Mucosa of gallbladder (tissue), 1 donor: ENCODE results near the gene TBCA. TPM values are rescaled to one million over a fixed set of nuclear protein-coding genes. Genes with fewer than 3 reads are reported as not detected.

Experiments
- DNase-seq: peaks from one replicate; pipeline ENCODE4 v3.0.0-alpha.2; 2020; ENCODE audit warnings: low spot score
- total RNA-seq: library from RNA; stranded (reverse); gene quantifications from one replicate; pipeline ENCODE4 v1.2.1, GENCODE V29; 2021
- donor health status: DM: no; HTN: no; CAD: no.

Gene TBCA
- total RNA-seq, 1 donor from 2014 or later = 134 TPM

DNA sequence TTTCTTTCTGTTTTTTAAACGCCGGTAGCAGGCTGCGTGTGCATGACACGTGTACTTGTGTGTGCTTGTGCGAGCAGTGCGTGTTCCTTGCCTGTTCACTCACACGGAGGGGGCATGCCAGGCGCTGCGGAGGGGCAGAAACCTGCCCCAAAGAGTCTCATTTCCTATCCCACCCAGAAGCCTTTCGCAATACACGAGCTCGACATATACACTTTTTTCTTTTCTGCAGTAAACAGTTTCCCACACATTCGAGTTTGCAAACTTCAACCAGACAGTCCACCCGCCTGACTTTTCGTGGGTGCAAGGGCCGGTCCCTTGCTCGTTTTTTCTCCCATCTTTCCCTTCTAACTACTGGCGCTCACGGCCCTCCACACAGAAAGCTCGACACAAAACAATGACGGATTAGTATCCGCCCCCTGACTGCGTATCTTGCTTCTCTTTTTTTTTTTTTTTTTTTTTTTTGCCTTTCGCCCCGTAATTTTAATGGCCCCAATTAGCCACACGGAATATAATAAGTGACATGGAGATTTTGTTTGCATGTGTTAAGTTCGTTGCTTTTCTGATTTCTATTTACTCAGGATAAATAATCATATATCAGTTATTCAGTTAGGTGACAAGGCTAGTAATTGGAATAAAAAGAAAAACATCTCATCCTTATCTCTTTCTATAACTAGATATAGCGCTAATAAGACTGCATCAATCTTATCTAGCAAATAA lies 132.3 kb downstream of the TBCA start:
- no peak for DNase-seq

- DNase-seq = no peak
Measured at GRCh38 chr5:77642738-77643653, 133.1 kb downstream of the TBCA start.

GRCh38 chr5:77641963-77642737 lies 134.0 kb downstream of the TBCA start:
- DNase-seq = no peak

DNA sequence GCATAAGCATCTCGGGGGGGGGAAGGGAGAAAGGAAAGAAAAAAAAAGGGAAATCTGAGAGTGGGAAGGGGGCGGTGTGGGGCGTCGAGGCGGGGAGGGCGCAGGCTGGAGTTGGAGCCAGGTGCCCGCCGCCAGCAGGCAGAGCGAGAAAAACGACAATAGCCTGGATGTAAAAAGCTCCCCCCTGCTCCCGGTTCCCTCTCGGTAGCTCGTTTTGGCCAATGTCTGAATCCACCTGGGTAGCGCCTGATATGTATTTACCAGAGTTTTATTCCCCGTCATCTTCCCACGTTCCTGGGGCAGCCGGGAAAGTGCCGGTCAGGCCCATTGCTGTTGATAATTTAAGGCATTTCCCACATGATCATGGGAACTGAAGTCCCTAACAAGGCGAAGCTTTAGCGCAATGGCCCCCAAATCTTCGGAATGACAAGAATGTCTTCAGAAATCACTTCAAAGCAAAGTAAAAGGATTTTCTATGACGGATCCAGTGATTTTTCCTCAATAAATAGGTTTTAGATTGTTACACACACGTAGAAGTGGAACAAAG lies 134.7 kb downstream of the TBCA start:
- no peak for DNase-seq

Other genes with a start within 250 kb of the TBCA start
- not detected for gene OTP, start 137.6 kb downstream of the TBCA start, total RNA-seq